Measurements from ENCODE around the gene CNTNAP3.
"Not testable (repeated sequence)": the region's sequence is repeated elsewhere in the genome, so short reads cannot be mapped to it uniquely, and the experiment has no call there.

- not testable (repeated sequence) for TF ChIP-seq CTCF (IDR thresholded peaks at IDR 0.05; ENCODE audit: insufficient read depth, low read depth, low read length); EZH2 (IDR thresholded peaks at IDR 0.05; ENCODE audit: insufficient read depth, low read length)
Observed at GRCh38 chr9:39097208-39097607, 190.8 kb downstream of the CNTNAP3 start.

All from astrocyte (in vitro differentiated cells and primary cell).